Thyroid gland (tissue), 4 donors: ENCODE data around the gene ADM2.

Source experiments
- POLR2A ChIP-seq, 2 donors: fragments of 450-650 bp; IDR thresholded peaks; one replicate each; pipeline ENCODE4 v1.6.1; 2017; ENCODE audit warnings: antibody characterized with exemption in 2 of 2, mild to moderate bottlenecking in 2 of 2, moderate library complexity in 1 of 2
- TF ChIP-seq, protein P1 (sequence below), 6 experiments: fragments of 200-600 bp in 3 of 6; fragments of 450-650 bp in 3 of 6; sonication (generic) in 3 of 6; IDR thresholded peaks; one replicate each; pipeline ENCODE4 v1.5.1; 2016 to 2019; ENCODE audit warnings: antibody characterized with exemption in 6 of 6, mild to moderate bottlenecking in 2 of 6, inconsistent platforms in 1 of 6, moderate library complexity in 1 of 6

DNA sequence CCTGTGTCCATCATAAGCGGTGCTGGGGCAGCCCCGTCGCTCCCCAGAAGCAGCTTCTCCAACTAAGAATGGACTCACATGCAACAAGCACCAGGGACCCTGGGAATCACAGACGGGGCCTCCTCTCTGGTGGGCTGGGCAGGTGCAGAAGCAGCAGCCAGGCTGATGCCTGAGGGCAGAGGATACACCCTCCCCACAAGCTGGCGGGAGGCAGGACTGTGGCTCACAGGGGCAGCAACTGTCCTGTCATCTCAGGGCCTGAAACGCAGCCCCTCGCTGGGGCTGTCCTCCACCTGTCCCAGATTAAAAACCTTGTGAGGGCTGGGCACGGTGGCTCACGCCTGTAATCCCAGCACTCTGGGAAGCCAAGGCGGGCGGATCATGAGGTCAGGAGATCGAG lies 3.4 kb upstream of the ADM2 start:
- TF ChIP-seq, protein P1, sequence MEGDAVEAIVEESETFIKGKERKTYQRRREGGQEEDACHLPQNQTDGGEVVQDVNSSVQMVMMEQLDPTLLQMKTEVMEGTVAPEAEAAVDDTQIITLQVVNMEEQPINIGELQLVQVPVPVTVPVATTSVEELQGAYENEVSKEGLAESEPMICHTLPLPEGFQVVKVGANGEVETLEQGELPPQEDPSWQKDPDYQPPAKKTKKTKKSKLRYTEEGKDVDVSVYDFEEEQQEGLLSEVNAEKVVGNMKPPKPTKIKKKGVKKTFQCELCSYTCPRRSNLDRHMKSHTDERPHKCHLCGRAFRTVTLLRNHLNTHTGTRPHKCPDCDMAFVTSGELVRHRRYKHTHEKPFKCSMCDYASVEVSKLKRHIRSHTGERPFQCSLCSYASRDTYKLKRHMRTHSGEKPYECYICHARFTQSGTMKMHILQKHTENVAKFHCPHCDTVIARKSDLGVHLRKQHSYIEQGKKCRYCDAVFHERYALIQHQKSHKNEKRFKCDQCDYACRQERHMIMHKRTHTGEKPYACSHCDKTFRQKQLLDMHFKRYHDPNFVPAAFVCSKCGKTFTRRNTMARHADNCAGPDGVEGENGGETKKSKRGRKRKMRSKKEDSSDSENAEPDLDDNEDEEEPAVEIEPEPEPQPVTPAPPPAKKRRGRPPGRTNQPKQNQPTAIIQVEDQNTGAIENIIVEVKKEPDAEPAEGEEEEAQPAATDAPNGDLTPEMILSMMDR (IDR thresholded peaks at IDR 0.05) = no peak
- TF ChIP-seq POLR2A (IDR thresholded peaks at IDR 0.05) = no peak
